ENCODE results near the gene LTA4H.

The LTA4H gene

DNA sequence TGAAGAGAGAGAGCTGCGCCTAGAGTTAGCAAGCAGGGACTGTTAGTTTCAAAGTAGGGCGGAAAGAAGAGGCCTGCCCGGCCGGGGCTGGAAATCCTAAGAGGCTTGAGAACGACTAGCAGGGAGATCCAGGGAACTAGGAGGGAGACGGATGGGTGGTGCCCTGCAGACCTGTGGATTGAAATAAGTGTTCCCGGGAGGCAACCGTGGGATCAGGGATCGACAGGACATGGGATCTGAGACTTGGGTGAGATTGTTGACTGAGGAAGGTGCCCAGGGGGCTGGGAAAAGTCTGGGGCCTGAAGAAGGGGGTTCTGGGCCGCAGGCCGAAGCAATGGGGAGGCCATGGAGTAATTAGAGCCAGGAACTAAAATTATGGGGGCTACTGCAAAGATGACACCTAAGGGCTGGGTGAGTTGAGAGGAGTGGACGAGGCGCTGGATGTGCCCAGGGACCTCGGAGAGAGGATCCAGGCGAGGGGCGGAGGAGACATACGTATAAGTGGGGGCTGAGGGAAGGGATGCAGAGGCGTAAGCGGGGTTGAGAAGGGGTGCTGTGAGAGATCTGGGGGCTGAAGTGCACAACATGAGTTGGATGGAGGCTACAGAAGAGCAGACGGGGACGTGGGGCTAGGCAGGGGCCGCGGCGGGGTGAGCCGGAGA, 635 bp downstream of the LTA4H start:
- no peak for DNase-seq (ENCODE audit: low read depth)

- no peak for DNase-seq (ENCODE audit: low read depth)
Observed at GRCh38 chr12:96033549-96034389, 1.6 kb downstream of the LTA4H start.

DNA sequence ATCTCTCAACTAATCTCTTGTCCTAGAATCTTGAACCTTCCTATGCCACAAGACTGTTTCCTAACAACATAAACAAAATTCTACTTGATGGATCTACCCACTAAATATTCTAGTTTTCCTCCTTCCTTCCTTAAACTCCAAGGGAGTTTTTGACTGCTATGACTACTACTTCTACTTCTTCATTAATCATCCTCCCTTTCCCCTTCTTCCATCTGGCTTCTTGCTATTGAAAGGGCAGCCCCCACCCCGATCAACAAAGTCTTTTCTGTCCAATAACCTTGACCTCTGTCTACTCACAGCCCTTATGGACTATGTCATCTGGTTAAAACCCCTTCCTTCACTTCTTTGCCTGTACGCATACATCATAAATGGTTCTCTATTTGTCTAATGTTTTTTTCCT, 5.6 kb downstream of the LTA4H start:
- no peak for DNase-seq (ENCODE audit: low read depth)

GRCh38 chr12:96028538-96028937, 6.8 kb downstream of the LTA4H start:
- no peak for DNase-seq (ENCODE audit: low read depth)

- DNase-seq (ENCODE audit: low read depth), result no peak
Observed at GRCh38 chr12:96026331-96026730, 9.1 kb downstream of the LTA4H start.

- no peak for DNase-seq (ENCODE audit: low read depth)
Observed at GRCh38 chr12:96025518-96025917, 9.9 kb downstream of the LTA4H start.

- no peak for DNase-seq (ENCODE audit: low read depth)
Observed at GRCh38 chr12:96020314-96021003, 14.9 kb downstream of the LTA4H start.

- no peak for DNase-seq (ENCODE audit: low read depth)
Observed at GRCh38 chr12:96015672-96016071, 19.7 kb downstream of the LTA4H start.

DNA sequence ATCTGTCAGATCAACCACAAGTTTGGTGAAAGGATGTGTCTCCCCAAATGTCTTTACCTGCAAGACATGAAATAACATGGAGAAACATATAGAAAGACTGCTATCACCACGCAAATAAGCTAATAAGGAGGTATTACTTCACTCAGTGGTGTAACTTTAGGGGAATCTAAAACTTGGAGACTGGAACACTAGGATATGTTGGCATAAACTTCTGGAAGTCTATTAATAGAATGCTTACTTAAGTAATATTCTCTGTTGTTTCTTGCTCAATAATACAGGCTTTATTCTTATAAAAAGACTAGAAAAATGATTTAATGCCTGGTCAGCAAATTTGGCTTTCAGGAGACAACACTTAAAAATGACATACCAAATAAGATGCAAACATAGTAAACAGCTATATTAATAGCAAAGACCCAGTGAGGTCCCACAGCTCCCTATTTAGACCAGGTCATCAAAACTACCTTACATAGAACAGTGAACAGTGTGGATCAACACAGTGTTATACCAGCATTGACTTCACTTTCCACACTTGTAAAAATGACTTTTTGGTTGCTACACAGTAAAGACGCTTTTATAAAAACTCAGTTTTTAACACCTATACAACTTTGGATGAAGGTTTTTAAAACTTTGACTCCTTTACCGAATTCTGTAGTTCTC, 20.3 kb downstream of the LTA4H start:
- no peak for DNase-seq (ENCODE audit: low read depth)

DNA sequence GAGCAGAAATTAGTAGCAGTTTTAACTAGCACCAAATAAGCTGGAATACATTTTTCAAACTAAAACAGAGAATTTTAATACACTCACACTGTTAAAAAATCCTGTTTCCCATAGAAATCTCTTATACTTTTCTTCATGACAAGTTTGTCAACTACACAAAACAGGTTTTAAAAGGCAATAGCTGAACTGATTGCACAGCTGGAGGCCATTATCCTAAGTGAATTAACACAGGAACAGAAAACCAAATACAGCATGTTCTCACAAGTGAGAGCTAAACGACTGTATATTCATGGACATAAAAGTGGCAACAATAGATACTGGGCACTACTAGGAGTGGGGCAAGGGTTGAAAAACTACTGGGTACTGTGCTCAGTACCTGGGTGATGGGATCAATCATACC, 27.7 kb downstream of the LTA4H start:
- no peak for DNase-seq (ENCODE audit: low read depth)

DNA sequence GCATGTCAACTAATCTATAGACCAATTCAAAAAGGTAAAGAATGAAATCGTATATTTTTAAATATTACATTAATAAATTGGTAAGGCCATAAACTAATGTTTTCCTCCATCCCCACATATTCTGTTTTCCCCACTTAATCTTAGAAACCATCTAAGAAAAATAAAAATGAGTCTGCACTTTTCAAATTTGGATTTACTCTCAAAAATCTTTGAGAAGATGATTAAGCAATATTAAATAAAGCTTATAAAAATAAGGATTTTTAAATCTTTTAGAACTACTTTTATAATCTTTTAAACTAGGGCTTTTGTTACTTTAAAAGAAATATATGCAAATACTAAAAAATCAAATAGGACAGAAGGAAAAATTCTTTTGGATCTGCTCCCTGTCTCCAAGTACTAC, 28.7 kb downstream of the LTA4H start:
- DNase-seq (ENCODE audit: low read depth), result no peak

- no peak for DNase-seq (ENCODE audit: low read depth)
Observed at GRCh38 chr12:96000858-96001257, 34.5 kb downstream of the LTA4H start.

GRCh38 chr12:95999484-95999883, 35.9 kb downstream of the LTA4H start:
- no peak for DNase-seq (ENCODE audit: low read depth)

- DNase-seq (ENCODE audit: low read depth), result no peak
Observed at GRCh38 chr12:95998611-95999286, 36.6 kb downstream of the LTA4H start.

DNA sequence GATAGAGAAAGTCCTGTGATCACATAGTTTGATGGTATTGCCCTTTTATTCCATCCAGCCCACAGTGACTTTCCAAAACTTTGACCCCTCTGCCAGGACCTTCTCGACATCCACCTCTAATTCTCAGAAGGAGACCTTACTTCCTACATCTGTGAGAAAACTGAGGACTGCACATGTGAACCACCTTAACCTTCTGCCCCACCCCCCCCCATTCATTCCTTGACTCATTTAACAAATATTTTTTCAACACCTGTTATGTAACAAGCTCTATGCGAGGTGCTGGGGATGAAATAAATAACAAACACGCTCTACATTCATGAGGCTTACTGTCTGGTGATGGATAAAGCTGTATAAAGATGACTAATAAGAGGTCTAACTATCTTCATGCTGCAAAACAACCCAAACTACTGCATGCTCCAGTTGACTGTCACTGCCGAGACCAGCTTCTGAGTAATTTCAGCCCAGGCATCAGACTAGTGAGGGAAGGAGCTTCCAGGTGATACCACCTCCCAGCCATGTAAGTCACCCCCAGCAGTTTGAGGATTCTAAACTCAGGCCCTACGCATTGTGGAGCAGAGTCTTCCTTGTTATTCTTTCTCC, 37.4 kb downstream of the LTA4H start:
- DNase-seq (ENCODE audit: low read depth), result no peak

- no peak for DNase-seq (ENCODE audit: low read depth)
Observed at GRCh38 chr12:95997276-95997675, 38.1 kb downstream of the LTA4H start.

GRCh38 chr12:95996034-95996658, 39.2 kb downstream of the LTA4H start, which contains the start of gene HAL:
Gene HAL, minus strand, starts transcription at chr12:95996344. Its CDS starts 434 bp downstream, at chr12:95995910.
- no peak for DNase-seq (ENCODE audit: low read depth)

- DNase-seq (ENCODE audit: low read depth), result no peak
Observed at GRCh38 chr12:95995238-95996031, 40.0 kb downstream of the LTA4H start.

DNA sequence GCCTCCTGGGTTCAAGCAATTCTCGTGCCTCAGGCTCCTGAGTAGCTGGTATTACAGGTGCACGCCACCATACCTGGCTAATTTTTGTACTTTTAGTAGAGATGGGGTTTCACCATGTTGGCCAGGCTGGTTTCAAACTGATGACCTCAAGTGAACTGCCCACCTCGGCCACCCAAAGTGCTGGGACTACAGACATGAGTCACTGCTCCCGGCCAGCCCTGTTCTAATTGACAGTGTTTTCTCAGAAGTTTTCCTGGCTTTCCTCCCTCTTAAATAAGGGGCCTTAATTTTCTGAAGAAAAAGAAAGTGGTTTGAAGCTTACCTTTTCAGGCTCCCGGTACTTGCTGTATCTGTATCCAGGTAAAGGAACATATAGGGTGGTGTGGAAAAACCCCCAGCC, 40.9 kb downstream of the LTA4H start:
- no peak for DNase-seq (ENCODE audit: low read depth)

- no peak for DNase-seq (ENCODE audit: low read depth)
Observed at GRCh38 chr12:95993907-95994306, 41.5 kb downstream of the LTA4H start.
